Occipital lobe (tissue), 2 donors: ENCODE data around the gene SPPL3. TPM values are rescaled to one million over a fixed set of nuclear protein-coding genes. Genes with fewer than 3 reads are reported as not detected.
"Not testable (repeated sequence)": the region's sequence is repeated elsewhere in the genome, so short reads cannot be mapped to it uniquely, and the experiment has no call there.

Experiments
- DNase-seq: peaks from one replicate; lab custom pipeline; 2025; lab: John Stamatoyannopoulos, UW
- total RNA-seq: library from RNA; depleted of rRNA; stranded (reverse); fragments of >200 nt; gene quantifications from one replicate; pipeline ENCODE4 v1.2.3, GENCODE V29; 2014

The SPPL3 gene
- total RNA-seq, 1 donor from 2014 or later: 64.7 TPM

- no peak for DNase-seq
Measured at GRCh38 chr12:120751389-120751788, 152.8 kb downstream of the SPPL3 start.

DNA sequence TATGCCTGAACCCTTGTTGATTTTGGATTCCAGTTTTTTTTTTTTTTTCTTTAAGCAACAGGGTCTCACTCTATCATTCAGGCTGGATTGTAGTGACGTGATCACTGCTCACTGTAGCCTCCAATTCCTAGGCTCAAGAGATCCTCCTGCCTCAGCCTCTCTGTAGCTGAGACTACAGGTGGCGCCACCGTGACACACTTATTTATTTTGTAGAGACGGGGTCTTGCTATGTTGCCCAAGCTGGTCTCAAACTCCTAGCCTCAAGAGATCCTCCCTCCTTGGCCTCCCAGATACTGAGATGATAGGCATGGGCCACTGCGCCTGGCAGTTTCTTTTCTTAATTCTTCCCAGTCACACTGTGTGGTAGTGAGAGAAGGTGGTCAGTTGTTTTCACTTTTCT, 153.4 kb downstream of the SPPL3 start:
- DNase-seq: no peak

DNA sequence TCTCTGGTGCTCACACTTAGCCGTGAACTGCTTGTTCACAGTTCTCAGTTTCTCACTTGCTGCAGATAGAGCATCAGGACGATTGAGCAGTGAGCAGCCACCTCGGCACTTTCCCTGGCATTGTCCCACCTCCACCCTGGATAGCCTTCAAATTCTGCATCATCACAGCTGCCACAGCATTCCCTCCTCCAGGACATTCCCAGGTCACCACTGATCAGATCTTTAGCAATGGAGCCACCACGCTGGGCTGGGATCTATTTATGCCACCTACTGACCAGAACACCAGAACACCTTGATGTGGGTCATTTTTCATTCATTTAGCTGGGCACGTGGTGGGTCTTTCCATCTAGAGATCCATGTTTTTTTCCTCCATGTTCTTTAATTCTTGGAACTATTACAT, 154.9 kb downstream of the SPPL3 start:
- DNase-seq: no peak

DNA sequence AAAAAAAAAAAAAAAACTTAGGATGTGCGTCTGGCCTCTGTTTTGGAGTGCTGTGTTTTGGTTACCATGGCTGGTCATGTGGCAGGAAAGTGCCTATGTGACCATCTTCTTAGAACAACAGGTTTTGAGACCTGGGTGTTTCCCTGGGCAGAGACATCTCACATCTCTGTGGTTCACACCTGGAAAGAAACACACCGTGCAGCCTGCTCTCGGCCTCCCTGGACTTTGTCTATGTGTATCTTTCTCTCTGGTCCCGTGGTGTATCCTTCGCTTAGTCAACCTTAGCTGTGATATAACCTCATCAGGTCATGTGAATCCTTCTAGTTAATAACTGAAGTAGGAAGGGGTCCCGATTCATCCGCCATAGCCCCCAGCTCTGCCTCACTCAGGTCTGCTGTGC, 155.9 kb downstream of the SPPL3 start:
- no peak for DNase-seq

DNA sequence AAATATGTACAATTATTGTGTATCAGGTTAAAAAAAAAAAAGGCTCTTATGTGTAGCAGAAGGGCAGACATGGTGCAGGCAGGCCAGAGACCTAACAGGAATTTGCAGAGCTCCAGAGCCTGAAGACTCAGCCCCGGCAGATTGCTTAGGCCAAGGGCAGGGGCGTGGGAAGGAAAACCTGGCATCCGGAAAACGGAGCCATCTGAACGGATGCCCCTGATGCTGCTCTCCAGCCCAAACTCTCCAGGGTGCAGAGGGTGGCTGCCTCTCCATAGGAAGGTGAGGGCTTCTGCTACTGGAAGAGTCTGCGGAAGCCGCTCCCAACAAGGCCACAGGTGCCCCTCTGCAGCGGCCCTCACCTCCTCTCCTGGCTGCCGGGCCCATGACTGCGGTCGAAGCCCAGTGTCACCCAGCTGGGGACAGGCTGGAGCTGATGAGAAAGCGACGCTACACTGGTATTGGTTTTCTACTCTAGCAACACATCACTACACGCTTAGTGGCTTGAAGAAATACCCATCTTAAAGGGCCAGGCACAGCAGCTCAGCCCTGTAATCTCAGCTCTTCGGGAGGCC, 159.2 kb downstream of the SPPL3 start:
- DNase-seq: no peak

DNA sequence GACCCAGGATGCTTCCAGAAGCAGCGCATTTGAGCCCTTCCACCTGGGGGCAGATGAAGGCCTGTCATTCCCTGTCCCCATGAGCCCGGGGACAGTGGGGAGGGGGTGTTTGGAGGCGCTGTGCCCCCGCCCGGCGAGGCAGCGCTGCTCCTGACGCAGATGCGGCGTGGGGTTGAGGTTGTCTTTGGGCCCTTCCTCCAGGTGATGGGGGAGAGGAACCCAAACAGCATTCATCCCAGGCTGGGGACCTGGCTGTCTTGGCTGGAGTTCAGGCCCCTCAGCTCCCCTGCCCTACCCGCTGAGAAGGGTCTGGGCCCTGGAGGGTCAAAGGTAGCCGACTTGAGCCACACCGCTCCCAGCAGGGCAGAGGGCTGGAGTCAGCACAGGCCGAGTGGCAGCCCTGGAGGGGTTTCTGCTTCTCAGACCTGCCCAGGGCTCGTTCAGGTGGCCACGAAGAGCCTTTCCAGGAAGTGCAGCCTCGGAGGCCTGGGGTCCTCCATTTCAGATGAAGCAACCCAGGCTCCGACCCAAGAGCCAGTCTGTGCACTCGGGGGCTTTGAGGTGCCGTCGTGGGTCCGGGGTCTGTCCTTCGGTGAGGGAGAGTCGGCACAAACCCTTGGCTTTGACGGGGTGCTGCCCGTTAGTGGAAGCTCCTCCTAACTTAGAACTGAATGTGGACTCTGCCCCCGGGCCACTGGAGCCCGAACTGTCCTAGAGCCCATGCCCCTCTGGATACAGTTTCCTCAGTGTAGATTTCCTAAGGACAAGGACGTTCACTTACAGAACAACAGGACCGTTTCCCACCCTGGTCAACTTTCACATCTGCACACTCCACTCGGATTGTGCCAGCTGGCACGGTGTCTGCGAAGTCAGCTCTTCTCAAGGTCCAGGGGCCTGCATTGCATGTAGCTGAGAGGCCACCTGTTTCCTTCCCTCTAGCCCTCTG, 162.4 kb downstream of the SPPL3 start:
- no peak for DNase-seq

- DNase-seq: no peak
Measured at GRCh38 chr12:120740871-120741270, 163.3 kb downstream of the SPPL3 start.

GRCh38 chr12:120739821-120740613, 164.1 kb downstream of the SPPL3 start:
- DNase-seq: no peak

GRCh38 chr12:120739031-120739762, 165.0 kb downstream of the SPPL3 start:
- DNase-seq: no peak

DNA sequence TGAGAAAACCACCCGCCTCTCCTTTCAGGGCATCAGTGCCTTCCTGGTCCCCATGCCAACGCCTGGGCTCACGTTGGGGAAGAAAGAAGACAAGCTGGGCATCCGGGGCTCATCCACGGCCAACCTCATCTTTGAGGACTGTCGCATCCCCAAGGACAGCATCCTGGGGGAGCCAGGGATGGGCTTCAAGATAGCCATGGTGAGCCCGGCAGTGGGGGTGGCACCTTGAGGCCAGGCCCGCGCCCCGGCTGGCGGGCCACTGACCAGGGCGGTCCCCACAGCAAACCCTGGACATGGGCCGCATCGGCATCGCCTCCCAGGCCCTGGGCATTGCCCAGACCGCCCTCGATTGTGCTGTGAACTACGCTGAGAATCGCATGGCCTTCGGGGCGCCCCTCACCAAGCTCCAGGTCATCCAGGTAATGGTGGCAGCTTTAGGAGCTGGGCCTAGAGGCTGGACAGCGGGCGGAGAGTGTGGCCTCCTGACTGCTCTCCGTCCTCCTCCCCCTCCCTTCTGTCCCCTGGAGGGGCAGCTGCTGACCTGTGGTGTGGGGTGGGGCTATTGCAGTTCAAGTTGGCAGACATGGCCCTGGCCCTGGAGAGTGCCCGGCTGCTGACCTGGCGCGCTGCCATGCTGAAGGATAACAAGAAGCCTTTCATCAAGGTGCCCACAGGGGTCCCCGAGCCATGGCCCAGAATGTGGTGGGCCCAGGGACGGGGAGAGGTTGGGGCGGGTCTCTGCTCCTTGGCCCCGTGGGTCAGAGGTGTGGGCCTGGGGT, 165.7 kb downstream of the SPPL3 start:
- no peak for DNase-seq

DNA sequence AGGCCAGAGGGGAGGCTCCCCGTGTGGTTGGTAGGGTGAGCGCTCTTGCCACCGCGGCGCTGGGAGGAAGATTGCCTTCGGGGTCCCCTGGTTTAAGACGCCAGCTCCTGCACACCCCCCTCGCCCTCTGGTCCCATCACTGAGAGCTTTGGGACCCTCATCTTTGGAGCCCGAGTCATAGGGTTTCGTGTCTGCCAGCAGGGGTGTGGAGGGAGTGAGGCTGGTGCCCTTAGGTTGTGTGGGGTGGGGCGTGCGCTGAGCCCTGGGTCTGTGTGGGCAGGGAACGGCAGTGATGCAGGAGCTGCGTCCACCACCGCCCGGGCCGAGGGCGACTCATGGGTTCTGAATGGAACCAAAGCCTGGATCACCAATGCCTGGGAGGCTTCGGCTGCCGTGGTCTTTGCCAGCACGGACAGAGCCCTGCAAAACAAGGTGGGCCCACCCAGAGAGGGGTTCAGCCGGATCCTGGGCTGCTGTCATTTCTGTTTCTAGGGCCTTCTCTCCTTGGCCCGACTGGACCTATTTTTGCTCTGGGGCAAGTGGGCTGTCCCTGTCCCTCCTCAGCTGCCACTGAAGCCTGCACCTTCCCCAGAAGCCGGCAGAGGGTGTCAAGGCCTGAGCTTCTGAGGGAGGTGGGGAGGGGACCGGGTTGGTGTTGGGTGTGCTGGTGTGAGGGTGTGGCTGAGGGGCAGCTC, 166.5 kb downstream of the SPPL3 start:
- DNase-seq: no peak

GRCh38 chr12:120736404-120737331, 167.5 kb downstream of the SPPL3 start:
- no peak for DNase-seq

- no peak for DNase-seq
Measured at GRCh38 chr12:120735181-120735580, 169.0 kb downstream of the SPPL3 start.

- DNase-seq: no peak
Measured at GRCh38 chr12:120734210-120734609, 169.9 kb downstream of the SPPL3 start.

- no peak for DNase-seq
Measured at GRCh38 chr12:120733574-120733973, 170.6 kb downstream of the SPPL3 start.

DNA sequence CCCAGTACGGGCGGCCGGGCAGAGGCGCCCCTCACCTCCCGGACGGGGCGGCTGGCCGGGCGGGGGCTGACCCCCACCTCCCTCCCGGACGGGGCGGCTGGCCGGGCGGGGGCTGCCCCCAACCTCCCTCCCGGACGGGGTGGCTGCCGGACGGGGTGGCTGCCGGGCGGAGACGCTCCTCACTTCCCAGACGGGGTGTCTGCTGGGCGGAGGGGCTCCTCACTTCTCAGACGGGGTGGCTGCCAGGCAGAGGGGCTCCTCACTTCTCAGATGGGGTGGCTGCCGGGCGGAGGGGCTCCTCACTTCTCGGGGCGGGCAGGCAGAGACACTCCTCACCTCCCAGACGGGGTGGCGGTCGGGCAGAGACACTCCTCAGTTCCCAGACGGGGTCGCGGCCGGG, 172.0 kb downstream of the SPPL3 start:
- DNase-seq: not testable (repeated sequence)

- DNase-seq: no peak
Measured at GRCh38 chr12:120726961-120727360, 177.2 kb downstream of the SPPL3 start.

- no peak for DNase-seq
Measured at GRCh38 chr12:120726510-120726793, 177.7 kb downstream of the SPPL3 start.
